ENCODE results near the gene ADARB2. TPM values are rescaled to one million over a fixed set of nuclear protein-coding genes. Genes with fewer than 3 reads are reported as not detected.

Gene ADARB2
- total and polyA plus RNA-seq, 3 donors from 2014 or later: 8.5 to 13.0 (median 10.4) TPM

- H3K9me3 ChIP-seq: no peaks in the 10 kb centered on the region
- no peaks in the 10 kb centered on the region for H3K27me3 ChIP-seq
- no peak overlapping the region for H3K27ac ChIP-seq
- H3K4me3 ChIP-seq: no peak overlapping the region
- TF ChIP-seq CTCF (IDR thresholded peaks at IDR 0.05) (no peak), POLR2A (IDR thresholded peaks at IDR 0.05) (no peak)
- 64 to 80% methylated on average over 14 to 17 of the region's 17 CpGs for whole genome bisulfite sequencing, 2 donors
- intact Hi-C loops (cut with DNase I; ENCODE audit: low total_unique reads): no loop called here
- DNase-seq: no peak
- no peaks in the 10 kb centered on the region for H3K36me3 ChIP-seq (ENCODE audit: low read depth, missing control alignments)
- no peaks in the 10 kb centered on the region for H3K4me1 ChIP-seq
Observed at GRCh38 chr10:1411956-1412355, 325.4 kb downstream of the ADARB2 start.

DNA sequence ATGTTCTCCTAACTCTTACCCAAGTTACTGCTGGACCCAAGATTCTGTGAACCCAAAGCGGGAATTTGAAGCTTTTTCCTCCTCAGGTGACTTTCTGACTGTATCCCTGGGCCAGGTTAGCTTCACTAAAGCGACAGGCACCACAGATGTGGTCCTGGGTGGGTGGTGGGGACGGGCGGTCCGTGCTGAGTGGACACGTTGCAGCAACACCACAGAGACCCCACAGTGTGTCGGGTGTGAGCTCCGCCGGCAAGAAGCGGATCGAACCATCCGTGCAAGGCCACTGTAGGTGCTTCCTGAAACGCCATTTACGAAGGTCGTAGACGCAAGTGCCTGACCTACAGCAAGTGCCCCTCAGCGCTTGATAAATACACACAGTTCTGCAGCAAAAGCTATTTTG, 325.9 kb downstream of the ADARB2 start:
- intact Hi-C loops (cut with DNase I; ENCODE audit: low total_unique reads): no loop called here
- WGBS, 2 donors: 85 to 89% methylated on average over 6 to 17 of the region's 17 CpGs
- TF ChIP-seq POLR2A (IDR thresholded peaks at IDR 0.05) (no peak), CTCF (IDR thresholded peaks at IDR 0.05) (no peak)

DNA sequence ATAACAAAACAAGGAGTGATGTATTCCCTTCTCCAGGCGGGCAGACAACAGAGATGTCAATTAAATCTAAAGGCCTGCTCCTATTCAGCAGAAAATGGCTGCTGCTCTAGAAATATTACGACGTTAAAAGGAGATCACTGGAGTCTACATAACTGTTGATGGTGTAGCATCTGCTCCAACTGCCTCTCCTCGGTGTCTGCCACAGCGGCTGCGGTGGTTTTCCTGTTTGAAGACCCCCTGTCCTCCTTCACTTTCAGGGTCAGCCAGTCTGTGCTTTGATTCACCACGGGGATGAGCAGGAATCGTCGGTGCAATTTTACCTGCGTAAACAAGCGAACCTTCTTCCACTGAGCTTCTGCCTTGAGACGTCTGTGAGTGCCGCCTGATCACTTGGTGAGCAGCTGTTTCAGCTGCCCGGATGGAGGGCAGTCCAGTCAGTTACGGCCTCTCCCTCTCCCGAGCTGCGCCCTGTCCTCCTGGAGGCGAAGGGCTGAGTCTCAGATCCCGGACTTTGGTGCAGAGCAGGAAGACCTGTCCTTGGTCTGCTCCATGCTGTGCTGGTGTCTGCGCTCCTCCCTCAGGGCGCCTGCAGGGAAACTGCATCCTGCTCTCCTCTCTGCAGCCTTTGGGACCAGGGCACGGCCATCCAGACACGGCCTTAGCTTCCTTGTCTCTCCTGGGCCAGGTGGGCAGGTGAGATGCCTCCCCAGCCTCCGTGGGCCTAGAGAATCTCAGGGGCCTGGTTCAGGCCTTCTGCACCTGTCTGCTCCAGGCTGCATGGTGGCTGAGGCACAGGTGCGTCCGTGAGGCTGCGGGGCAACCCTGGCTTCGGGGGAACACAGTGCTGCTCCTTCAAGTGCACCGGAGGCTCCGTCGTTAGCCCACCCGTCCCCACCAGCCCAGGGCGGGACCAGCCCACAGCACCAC, 326.6 kb downstream of the ADARB2 start:
- Histone ChIP-seq H3K9me3 (no peaks in the 10 kb centered on the region), H3K27ac (no peak overlapping the region), H3K4me1 (no peaks in the 10 kb centered on the region), H3K4me3 (no peak overlapping the region), H3K27me3 (no peaks in the 10 kb centered on the region), H3K36me3 (ENCODE audit: low read depth, missing control alignments) (no peaks in the 10 kb centered on the region)
- intact Hi-C loops (cut with DNase I; ENCODE audit: low total_unique reads): no loop called here
- TF ChIP-seq CTCF (IDR thresholded peaks at IDR 0.05): no peak
- TF ChIP-seq POLR2A (IDR thresholded peaks at IDR 0.05): no peak
- no peak for DNase-seq
- WGBS, 2 donors: 84 to 94% methylated on average over 24 to 33 of the region's 33 CpGs

More for the DNA sequence above, 325.9 kb downstream of the ADARB2 start:
- no peaks in the 10 kb centered on the region for H3K27me3 ChIP-seq
- no peak for DNase-seq
- H3K4me1 ChIP-seq: no peaks in the 10 kb centered on the region
- H3K9me3 ChIP-seq: no peaks in the 10 kb centered on the region
- no peaks in the 10 kb centered on the region for H3K36me3 ChIP-seq (ENCODE audit: low read depth, missing control alignments)
- H3K27ac ChIP-seq: no peak overlapping the region
- no peak overlapping the region for H3K4me3 ChIP-seq

DNA sequence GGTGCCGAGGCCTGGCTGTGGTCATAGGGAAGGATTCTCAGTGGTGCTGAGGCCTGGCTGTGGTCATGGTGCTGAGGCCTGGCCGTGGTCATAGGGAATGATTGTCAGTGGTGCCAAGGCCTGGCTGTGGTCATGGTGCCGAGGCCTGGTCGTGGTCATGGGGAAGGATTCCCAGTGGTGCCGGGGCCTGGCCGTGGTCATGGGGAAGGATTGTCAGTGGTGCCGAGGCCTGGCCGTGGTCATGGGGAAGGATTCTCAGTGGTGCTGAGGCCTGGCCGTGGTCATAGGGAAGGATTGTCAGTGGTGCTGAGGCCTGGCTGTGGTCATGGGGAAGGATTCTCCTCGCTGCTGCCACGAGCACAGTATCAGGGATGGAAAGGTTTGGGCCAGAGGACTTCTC, 327.3 kb downstream of the ADARB2 start:
- no peak for TF ChIP-seq POLR2A (IDR thresholded peaks at IDR 0.05)
- TF ChIP-seq CTCF (IDR thresholded peaks at IDR 0.05): no peak
- intact Hi-C loops (cut with DNase I; ENCODE audit: low total_unique reads): no loop called here
- Histone ChIP-seq H3K4me3 (no peak overlapping the region), H3K9me3 (no peaks in the 10 kb centered on the region), H3K4me1 (no peaks in the 10 kb centered on the region), H3K36me3 (ENCODE audit: low read depth, missing control alignments) (no peaks in the 10 kb centered on the region), H3K27me3 (no peaks in the 10 kb centered on the region), H3K27ac (no peak overlapping the region)
- DNase-seq: no peak
- WGBS, 2 donors: 91 to 93% methylated on average over 9 to 11 of the region's 11 CpGs

All from testis (tissue), 3 donors.